GOT3 (cell line): ENCODE measurements around the gene ZHX3.
"Not testable (repeated sequence)": the region's sequence is repeated elsewhere in the genome, so short reads cannot be mapped to it uniquely, and the experiment has no call there.

Experiments
- DNase-seq: peaks from one replicate; lab custom pipeline; 2025; ENCODE audit warnings: mixed read lengths; lab: John Stamatoyannopoulos, UW

Gene ZHX3

DNA sequence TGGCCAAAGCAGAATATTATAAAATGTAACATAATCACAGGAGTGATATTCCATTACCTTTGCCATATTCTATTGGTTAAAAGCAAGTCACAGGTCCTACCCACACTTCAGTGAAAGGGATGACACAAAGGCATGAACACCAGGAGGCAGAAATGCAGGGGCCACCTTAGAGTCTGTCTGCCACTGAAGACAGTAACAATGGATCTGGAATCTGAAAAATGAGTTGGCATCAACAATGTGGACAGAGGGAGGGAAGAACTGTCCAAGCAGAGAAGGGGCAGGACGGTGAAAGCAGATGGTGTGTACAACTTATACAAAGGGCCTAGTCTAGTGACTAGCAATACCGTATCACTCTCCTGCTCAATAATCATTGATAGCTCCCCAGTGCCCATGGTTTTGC lies 16.5 kb upstream of the ZHX3 start:
- DNase-seq, result no peak

DNA sequence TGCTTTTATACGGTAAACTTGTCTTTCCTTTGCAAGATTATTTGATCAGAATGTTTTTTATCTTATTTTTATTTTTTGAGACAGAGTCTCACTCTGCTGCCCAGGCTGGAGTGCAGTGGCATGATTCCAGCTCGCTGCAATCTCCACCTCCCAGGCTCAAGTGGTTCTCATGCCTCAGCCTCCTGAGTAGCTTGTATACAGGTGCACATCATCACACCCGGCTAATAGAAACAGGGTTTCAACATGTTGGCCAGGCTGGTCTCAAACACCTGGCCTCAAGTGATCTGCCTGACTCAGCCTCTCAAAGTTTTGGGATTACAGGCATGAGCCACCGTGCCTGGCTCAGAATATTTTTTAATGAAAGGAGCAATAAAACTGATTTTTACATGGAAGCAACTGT lies 14.2 kb upstream of the ZHX3 start:
- no peak for DNase-seq

DNA sequence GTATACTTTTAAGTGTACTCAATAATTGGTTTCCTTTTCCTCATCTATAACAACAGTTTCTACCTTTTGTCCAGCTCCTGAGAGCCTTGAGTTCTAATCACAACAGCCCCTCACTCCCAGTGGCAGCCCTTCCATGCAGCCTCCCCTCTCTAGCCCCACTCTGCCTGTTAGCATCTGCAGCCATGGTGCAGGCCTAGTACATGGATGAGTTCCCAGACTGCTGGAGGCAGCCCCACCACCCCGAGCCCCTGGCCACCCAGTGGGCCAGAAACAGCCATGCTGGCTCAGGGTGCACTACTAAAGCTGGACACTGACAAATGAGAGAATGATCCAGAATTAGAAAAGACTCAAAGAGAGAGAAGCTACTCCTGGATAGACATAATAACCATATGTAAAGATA lies 13.4 kb upstream of the ZHX3 start:
- no peak for DNase-seq

DNA sequence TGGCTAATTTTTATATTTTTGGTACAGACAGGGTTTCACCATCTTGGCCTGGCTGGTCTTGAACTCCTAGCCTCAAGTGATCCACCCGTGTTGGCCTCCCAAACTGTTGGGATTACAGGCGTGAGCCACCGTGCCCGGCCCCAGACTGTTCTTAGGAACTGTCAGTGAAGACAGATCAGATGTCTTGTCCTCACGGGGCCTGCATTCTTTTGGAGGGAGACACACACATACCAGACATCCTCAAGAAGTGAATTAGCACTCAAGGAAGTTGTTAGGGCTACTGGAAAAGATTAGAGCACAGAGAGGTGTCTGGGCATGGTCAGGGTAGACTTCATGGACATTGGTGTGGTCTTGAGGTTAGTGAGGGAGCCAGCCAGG lies 12.8 kb upstream of the ZHX3 start:
- no peak for DNase-seq

DNA sequence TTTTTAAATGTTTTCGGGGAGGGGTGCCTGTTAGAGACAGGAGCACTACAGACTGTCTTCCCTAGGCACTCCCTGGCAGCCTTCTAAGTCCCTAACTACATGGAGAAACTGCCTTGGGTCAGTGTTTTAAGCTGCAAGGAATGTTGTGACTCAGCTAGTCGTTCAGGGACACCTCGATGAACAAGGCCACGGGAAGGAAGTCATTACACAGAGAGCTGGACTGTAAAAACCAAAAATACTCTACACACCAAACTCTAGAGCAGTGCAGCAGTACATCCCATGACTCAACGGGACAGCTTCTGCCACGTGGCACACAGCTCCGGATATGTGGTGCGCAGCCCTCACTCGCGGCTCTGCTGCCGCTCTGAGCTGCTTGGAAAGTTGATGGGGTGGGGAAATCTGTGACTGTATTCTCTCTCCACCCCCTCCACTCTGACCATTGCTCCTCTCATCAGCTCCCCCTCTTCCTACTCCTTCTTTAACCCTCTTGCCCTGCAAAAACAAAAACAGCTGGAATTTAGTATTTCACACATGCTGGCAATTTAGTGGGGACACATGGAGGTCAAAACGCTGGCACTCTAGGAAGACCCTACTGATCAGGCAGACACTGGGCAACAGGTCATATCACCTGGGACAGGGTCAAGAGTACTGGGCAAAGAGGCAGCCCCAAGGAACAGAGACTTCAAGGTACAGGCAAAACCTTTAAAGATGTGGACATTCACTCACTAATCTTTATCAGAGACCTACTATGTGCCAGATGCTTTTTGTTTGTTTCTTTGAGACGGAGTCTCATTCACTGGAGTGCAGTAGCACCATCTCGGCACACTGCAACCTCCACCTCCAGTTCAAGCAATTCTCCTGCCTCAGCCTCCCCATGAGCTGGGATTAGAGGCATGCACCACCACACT lies 12.2 kb upstream of the ZHX3 start:
- peak; percentile 77 for DNase-seq

DNA sequence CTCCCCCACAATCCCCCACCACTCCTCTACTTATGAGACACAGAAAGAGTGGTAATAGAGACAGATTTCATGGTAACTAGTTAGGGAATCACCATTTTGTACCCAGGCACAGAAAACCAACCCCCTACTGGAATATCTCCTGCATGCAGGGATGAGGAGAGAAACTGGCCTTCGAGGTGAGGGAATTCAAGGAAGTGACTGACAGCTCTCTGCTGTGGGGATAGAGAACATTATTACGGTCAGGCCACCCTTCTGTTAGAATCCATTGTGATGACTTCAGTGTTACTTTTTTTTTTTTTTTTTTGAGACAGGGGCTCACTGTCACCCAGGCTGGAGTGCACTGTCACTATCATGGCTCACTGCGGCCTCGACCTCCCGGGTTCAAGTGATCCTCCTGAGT lies 9.6 kb upstream of the ZHX3 start:
- DNase-seq, result no peak

DNA sequence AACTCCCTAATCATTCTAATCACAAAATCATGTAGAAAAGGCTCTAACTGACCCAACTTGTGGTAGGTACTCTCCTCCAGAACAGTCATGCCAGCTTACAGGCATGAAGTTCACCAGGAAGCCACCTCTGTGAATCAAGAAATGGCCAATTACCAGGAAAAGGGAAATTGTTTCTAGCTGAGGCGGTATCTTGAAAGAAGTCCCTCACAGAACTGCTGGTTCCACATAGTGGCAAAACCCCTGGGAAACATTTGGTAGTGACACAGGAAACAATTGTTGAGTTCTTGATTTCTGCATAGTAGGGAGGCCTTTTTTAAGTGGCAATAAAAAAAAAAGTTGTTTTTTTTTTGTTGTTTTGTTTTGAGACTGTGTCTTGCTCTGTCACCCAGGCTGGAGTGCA lies 3.4 kb upstream of the ZHX3 start:
- no peak for DNase-seq

DNA sequence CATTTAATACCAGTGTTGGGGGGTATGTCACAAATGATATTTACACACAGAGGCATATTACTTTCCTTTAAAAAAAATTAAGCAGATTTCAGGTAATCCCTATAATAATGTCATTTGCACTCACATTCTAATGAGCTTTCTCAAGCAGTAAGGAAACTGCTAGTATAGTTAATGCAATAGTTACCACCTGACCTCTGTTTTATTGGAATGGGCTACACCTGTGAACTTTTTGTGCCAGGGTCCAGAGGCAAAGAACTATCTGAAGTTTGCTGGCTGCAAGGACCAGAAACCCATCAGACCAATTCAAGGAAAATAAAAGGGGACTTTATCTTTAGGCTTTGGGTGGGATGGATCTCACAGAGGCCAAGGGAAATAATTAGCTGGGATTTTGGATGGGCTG lies 2.9 kb upstream of the ZHX3 start:
- no peak for DNase-seq

DNA sequence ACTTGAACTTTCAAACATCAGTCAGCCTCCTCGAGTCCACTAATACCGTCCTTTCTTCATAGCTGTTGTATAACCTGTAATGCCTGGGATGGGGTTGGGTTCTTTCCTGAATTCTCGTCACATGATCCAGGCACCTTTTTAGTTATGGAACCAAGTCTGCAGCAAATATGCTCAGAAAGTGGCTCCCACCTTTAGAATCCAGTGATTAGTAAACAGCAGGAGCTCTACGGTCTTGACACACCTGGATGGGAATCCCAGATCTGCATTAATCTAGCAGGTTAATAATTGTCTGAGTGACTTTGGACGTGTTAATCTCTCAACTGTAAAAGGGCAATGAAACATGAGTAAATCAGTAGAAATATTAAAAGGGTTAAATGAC lies 729 bp upstream of the ZHX3 start:
- no peak for DNase-seq

DNA sequence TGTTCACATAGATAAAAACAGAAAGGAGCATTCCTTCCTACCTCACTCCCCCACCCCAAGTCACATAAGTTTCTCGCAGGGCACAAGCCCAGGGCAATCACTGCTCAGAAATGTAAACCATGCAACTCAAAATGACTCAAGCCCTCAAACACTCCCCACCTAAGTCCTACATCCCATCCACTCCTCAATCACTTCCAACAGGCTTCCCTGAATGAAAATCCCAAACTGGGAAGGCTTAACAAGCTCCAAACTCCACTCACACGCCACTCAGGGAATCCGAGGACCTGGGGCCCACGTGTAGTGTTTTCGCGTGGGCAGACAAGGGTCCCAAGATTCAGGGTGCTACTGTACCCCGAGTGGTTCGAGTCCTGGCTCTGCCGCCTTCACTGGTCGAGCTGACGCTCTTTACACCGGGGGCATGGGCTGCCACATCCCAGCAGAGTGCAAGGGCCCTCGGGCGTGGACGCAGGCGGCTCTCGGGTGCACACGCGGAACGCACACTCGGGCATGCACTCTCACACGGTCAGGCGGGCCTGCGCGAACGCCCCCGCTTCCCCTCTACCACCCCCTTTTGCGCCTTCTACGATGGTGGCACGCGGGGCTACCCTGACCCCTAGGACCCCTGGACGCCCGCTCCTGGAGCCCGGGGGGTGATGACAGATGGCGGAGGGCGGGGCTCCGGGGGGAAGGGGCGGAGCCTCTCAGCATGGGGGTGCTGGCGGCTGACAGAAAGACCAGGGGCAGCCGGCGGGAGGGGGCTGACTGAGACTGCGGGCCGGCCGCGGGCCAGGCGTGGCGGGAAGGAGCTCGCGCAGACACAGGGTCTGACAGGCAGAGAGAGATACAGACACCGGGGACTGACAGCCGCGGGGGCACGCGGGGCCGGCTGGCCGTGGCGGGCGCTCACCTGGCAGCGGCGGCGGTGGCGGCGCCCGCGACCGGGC lies 657 bp downstream of the ZHX3 start:
- DNase-seq, result peak; percentile 36

DNA sequence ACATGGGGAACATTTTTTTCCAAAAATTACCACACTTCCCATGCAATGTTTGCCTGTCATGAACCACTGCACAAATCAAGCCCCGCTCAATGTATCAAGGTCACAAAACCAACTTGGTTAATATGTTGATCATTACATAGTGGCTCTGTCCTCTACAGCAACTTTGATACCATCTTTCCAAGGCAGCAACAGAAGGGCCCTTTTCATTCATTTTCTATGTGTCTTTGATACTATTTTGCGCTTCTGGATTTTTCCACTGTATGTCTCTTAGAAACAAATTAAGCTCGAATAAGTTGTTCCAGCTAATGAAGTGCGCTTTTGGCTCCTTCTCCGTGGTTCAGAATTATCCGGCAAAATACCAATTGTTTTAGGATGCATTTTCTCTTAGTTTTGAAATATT lies 1.5 kb downstream of the ZHX3 start:
- DNase-seq, result no peak

DNA sequence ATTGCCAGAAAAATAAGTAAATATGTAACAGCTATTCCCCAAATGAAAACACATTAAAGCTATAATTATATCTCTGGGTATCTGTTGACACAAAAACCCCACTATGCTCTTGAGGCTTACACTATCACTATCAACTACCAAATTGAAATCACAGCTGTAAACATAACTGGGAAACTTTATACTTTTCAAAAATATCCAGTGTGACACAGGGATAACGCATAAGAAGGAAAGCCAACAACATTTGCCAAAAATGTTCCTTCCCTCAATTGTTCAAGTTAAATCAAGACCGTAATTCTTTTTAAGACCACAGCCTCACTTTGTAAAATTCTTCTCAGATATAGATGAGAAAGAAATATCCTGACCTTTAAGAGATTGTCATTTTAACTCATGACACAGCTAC lies 3.1 kb downstream of the ZHX3 start:
- no peak for DNase-seq

DNA sequence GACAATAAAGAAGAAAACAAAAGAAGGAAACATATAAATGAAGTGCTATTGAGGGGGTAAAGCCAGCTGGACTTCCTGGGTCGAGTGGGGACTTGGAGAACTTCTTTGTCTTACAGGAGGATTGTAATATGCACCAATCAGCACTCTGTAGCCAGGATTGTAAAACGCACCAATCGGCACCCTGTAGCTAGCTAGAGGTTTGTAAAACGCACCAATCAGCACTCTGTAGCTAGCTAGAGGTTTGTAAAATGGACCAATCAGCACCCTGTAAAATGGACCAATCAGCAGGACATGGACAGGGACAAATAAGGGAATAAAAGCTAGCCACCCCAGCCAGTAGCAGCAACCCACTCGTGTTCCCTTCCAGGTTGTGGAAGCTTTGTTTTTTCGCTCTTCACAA lies 5.5 kb downstream of the ZHX3 start:
- DNase-seq, result not testable (repeated sequence)

DNA sequence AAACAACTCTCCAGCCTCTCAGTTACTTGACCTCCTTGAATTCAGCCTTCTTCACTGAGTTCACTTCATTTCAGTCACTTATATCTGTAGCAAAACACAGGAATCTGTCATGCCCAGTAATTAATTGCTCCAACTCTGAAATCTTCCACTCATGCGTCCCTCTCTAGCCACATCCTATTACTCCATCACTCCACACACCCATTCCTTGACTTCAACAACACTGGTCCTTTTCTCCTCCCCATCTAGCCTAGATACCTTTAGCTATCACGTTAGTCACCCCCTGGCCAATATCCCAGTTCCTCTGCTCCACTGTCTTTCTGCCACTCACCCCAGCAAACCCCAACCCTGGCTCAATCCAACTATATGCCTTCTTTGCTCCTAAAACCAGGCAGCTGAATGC lies 7.7 kb downstream of the ZHX3 start:
- DNase-seq, result no peak

DNA sequence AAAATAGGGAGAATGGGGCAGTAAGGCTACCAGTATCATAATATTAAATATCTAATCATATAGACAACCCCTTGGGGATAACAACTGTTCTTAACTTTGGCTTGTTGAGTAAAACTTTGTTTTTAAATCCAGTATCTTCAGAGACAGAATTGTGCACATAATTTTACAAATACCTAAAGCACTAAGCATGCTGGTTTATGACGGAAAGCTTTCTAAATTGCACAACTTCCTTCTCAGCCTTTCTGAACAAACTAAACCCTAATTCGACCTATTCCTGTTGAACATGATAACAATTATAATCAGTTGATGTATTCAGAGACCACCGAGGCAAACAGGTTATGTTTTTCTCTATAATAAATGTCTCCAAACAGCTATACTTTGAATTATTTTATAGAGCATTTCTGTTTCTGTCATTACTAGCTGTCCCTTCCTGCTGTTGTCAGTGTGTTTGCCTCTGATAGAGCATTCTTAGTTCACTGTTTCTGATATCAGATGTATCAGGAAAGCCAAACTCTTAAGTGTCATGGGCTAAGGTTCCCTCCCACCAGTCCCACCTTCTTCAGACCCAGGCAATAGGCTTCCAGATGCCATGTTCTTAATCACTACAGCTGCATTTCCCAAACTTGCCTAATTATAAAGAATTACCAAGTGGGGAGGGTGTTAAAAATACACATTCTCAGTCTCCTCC lies 8.7 kb downstream of the ZHX3 start:
- DNase-seq, result no peak

DNA sequence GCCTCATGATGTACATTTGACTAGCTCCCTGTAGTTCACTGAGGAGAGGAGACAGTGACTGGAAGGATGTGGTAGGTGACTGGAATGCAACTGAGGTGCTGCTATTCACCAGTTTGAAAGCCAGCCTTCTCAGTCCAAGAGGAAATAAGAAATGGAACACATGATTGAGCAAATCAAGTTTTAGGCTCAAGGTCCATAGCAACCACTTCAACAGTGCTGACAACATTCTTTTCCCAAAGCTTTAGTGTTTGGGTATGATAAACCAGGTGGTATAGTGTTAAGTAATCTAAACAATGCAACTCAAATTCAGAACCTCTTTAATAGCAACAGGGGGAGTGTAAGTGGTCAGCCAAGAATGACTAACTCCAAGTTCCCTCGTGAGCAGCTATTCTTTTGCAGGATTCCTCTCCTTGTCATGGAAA lies 9.2 kb downstream of the ZHX3 start:
- DNase-seq, result no peak

DNA sequence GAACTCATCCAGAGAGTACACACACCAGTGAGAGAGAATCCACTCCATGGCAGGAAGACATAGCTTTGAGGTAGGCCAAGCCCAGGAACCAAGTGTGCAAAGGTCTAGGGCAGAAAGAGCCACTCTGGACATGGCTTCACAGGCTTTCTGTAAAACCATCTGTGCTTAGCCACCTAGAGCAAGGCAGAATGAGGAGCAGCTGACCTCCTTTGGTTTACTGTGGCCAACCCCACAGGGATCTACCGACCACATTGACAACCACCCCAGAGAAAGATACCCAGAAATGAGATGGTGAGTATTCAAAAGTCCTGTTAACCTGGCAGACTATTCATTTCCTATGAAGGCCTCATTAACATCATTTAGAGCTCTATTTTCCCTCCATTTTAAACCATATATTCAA lies 10.5 kb downstream of the ZHX3 start:
- no peak for DNase-seq

DNA sequence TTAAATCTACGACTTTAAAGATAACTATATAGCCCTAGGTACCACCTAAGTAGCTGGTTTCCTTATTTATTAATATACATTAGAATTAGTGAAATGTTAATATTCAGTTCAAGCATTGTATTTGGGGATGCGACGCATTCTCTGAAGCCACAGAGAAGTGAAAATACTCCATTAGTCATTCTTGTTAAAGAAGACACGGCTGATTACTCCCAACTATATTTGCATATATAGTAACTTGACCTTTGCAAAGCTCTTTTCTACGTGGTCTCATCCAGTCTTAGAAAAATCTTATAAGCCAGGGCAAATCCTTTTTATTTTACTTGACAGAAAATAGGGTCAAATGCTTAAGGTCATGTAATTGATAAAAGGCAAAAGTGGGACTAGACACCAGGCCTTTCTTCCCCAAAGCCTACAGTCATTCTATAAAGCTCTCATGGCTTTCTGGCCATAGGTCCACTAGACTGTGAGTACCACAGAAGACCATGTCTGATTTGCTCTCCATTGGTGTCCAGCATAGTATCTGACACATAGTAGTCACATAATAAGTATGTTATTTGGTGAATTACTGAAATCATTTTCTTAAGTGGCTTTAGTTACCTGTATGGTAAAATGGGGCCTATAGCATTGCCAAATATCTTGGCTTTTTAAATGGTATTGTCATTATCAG lies 11.3 kb downstream of the ZHX3 start:
- no peak for DNase-seq

DNA sequence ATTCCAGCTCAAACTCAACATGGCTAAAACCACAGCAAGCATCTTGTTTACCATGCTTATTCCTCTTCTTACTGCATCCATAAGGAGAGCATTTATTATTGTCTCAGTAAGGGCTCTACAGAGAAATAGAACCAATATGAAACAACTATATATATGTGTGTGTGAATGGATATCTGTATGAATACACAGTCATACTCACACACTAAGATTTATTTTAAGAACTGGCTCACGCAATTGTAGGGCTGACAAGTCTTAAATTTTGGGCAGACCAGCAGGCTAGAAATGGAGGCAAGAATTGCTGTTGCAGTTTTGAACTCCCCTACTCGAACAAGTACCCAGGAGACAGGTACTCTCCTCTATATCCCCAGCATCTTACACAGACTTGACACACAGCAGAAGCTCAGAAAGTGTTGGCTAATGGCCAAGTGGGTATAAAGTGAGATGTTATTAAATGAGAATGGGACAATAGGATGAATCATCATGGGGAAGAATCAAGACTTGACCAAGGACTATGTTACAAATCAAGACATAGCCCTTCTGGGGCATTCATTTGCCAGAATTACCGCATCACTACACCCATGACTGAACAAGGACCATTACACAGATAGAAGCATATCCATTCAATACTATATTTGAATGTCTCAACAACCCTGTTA lies 13.0 kb downstream of the ZHX3 start:
- no peak for DNase-seq

DNA sequence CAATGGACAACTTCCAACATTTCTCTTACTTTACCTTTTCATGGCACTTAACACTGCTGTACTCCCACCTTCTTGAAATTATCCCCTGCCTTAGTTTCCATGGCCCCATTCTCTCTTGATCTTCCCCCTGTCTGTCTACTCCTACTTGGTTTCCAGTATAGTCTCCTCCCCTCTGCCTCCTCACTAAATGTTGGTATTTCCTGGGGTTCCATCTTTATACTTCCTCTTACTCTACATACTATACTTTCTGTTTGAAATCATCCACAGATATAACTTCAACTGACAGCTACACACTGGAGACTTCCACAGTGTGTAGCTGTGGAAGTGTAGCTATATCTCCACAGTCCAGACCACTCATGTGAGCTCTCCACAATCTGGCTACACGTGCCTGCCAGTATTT lies 13.5 kb downstream of the ZHX3 start:
- no peak for DNase-seq

DNA sequence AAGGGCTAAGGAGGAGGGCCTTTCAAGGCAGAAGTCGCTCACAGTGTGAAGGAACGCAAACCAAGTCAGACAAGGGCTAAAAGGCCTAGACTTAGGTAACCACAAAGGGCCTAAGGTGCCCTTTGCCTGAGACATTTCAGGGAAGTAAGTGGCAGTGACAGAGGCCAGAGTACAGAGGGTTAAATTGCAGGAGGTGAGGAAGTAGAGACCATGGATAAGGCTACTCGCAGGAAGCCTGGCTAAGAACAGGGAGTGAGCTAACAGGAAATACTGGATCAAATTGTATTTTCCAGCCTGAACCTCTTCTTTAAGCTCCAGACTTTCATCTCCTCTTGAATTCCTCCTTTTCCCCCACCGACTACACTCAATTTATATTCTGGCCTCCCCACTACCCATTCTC lies 16.6 kb downstream of the ZHX3 start:
- DNase-seq, result no peak
